Psoas muscle (tissue), 8 donors: ENCODE results near the gene AMOT. TPM values are rescaled to one million over a fixed set of nuclear protein-coding genes. Genes with fewer than 3 reads are reported as not detected.

Experiments used
- ATAC-seq, 4 donors: fragments of 200-7000 bp; cut with Tn5 transposase; one replicate each; pipeline ENCODE4 v1.9.1; 2020; ENCODE audit warnings: moderate library complexity in 3 of 4, mild to moderate bottlenecking in 2 of 4
- DNase-seq, 2 donors: peaks; one replicate each; pipeline ENCODE4 v3.0.0-alpha.2; 2020
- H3K27ac ChIP-seq: fragments of 200-600 bp; one replicate; pipeline ENCODE4 v1.8.0; 2022
- H3K27me3 ChIP-seq, 3 donors: fragments of 200-600 bp in 1 of 3; one replicate each; pipeline versions ENCODE4 v1.6.1 to v1.8.0; 2013 to 2022; ENCODE audit warnings: low read length in 2 of 3, mild to moderate bottlenecking in 2 of 3, moderate library complexity in 1 of 3; ENCODE audit not compliant: insufficient read depth in 3 of 3
- H3K36me3 ChIP-seq, 2 donors: fragments of 200-600 bp in 1 of 2; one replicate each; pipeline versions ENCODE4 v1.6.1 to v1.8.0; 2013 to 2022; ENCODE audit warnings: low read depth in 1 of 2, mild to moderate bottlenecking in 1 of 2, moderate library complexity in 1 of 2; ENCODE audit not compliant: insufficient read depth in 1 of 2
- H3K4me1 ChIP-seq: fragments of 200-600 bp; one replicate; pipeline ENCODE4 v1.8.0; 2022
- H3K4me3 ChIP-seq: fragments of 200-600 bp; one replicate; pipeline ENCODE4 v1.8.0; 2022; ENCODE audit warnings: mild to moderate bottlenecking
- H3K9me3 ChIP-seq: fragments of 200-600 bp; one replicate; pipeline ENCODE4 v1.8.0; 2022
- WGBS, 3 donors: extraction: QIAGEN DNeasy Blood & Tissue Kit; methylation state at CpG; one replicate each; pipeline versions ENCODE4 v1.1.6 to v1.1.7; 2013; 5-methylcytosine and 5-hydroxymethylcytosine counted together
- intact Hi-C, 2 donors: fragments of 100-400 bp; cut with DNase I; formaldehyde crosslinking; loops; one replicate each; pipeline versions ENCODE4 v1.11.0 to v1.14.2; 2022
- polyA plus RNA-seq, 3 donors: library from polyadenylated mRNA; stranded (reverse); fragments of 200-250 nt; gene quantifications; one replicate each; pipeline ENCODE4 v1.2.3, GENCODE V29; 2013
- total RNA-seq, 4 donors: library from RNA; stranded (reverse); fragmentation: NEBNext Ultra II Directional in 2 of 4; extraction: Animal tissue kit (Norgen Biotek cat#: 25700) in 2 of 4; gene quantifications; one replicate each; pipeline versions ENCODE4 v1.2.1 to v1.2.4, GENCODE V29; 2021 to 2023
- TF ChIP-seq, protein P1 (sequence below): fragments of 200-600 bp; IDR thresholded peaks from one replicate; pipeline ENCODE4 v1.8.0; 2022; ENCODE audit warnings: antibody characterized with exemption
- donor health status: healthy with polysubstance abuse.
- donor health status: DM: no; HTN: no; CAD: no; lungs with moderate emphysema.
- donor health status: Bipolar disorder and iron deficiency.
- donor health status: healthy.
- donor health status: DM: yes; HTN: yes; CAD: no.
- donor health status: DM: no; HTN: no; CAD: no.
- donor health status: DM: no; HTN: no; CAD: no.
- donor health status: DM: yes; HTN: yes; CAD: no.

AMOT gene
- total and polyA plus RNA-seq, 7 donors, result 2.5 to 148 (median 72.6) TPM

DNA sequence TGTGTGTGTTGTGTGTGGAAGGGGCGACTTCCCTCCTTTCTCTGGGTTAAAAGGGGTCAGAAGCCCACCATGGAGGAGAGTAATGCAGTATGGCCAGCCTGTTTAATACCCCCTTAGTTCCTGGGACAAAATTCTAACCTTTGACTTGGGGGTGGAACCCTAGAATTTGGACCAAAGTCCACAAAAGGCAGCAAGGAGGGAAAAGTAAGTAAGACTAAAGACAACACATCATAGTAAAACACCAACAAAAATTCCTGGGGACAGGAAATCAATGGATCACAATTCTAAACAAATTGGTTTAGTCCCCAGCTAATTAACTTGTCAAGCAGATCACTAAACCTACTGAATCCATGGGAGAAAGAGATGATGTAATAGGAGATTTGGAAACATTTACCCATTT, 3.1 kb downstream of the AMOT start:
- TF ChIP-seq, protein P1, sequence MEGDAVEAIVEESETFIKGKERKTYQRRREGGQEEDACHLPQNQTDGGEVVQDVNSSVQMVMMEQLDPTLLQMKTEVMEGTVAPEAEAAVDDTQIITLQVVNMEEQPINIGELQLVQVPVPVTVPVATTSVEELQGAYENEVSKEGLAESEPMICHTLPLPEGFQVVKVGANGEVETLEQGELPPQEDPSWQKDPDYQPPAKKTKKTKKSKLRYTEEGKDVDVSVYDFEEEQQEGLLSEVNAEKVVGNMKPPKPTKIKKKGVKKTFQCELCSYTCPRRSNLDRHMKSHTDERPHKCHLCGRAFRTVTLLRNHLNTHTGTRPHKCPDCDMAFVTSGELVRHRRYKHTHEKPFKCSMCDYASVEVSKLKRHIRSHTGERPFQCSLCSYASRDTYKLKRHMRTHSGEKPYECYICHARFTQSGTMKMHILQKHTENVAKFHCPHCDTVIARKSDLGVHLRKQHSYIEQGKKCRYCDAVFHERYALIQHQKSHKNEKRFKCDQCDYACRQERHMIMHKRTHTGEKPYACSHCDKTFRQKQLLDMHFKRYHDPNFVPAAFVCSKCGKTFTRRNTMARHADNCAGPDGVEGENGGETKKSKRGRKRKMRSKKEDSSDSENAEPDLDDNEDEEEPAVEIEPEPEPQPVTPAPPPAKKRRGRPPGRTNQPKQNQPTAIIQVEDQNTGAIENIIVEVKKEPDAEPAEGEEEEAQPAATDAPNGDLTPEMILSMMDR, result no peak
- peaks cover 6% of the 10 kb centered on the region for H3K4me1 ChIP-seq
- H3K9me3 ChIP-seq, result no peaks in the 10 kb centered on the region
- DNase-seq (no peak), ATAC-seq (no peak)
- peak overlapping the region; percentile 70 for H3K27ac ChIP-seq
- intact Hi-C loops, result no loop called here
- H3K27me3 ChIP-seq, result peaks cover 0 to 25% (median 0%) of the 10 kb centered on the region in 3 donors
- no peaks in the 10 kb centered on the region for H3K36me3 ChIP-seq
- H3K4me3 ChIP-seq, result peak overlapping the region; percentile 71
- 76 to 100% (median 93%) methylated on average over 1 of the region's 1 CpG for WGBS, 3 donors

DNA sequence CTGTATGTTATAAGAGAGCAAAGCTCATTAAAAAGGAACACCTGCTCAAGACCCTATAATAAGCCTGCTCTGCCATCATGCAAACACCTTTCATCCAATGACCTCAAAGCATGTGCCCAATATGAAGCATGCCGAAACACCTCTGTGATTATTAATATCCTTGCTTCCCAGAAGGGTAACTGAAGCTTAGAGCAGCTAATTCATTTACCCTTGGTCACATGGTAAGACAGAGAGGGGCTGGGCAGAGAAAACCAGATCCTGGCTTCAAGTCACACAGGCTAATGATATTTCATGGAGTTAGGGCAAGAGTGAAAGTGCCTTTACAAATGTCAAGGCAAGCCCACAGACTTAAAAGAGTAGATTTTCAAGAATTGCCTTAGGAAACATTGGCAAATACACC, 5.6 kb downstream of the AMOT start:
- DNase-seq, result no peak
- Histone ChIP-seq H3K27ac (peak overlapping the region; percentile 70), H3K27me3 (peaks cover 0 to 18% (median 0%) of the 10 kb centered on the region in 3 donors), H3K4me3 (peak overlapping the region; percentile 4), H3K36me3 (no peaks in the 10 kb centered on the region), H3K9me3 (no peaks in the 10 kb centered on the region), H3K4me1 (peaks cover 18% of the 10 kb centered on the region)
- ATAC-seq, result peak; percentile 32 to 77 (median 69)
- WGBS, 3 donors, result 32 to 52% (median 33%) methylated on average over 1 of the region's 1 CpG
- intact Hi-C loops, result no loop called here
- TF ChIP-seq, protein P1, result no peak

DNA sequence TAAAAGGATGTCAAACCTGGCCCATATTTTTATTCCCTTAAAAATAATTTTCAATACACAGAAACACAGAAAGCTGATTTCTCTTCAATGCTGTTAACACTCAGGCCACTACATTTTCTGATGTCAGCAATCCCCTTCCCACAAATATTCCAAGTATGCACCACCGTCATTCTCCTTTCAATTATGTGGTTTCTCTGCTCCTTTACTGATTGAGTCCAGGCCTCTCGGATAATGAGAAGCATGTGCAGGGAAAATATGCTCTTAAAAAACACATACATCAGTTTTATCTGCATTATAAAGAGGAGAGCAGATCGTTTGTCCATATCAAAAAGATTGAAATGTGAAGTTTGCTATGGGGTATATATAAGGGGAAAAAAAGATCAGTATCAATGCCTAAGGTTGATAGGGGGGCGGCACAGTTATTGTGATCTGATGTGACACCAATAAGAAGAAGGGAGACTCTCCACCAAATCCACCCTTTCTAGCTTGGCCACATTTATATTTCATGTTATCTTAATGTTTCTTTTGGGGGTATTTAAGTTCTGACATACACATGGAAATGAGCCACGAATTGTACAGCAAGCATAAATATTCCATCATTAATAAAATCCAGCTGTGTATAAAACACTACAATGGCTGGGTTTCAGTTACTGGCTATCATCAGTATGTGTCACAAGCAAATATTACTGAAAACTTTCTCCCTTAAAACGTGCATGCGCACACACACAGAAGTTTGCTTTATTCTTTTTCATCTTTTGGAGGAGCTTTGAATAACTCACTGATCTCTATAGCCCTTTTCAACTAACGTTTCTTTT, 6.4 kb downstream of the AMOT start:
- intact Hi-C loops, result no loop called here
- H3K27me3 ChIP-seq, result peaks cover 0 to 15% (median 0%) of the 10 kb centered on the region in 3 donors
- H3K36me3 ChIP-seq, result no peaks in the 10 kb centered on the region
- TF ChIP-seq, protein P1, result no peak
- DNase-seq (no peak), ATAC-seq (no peak)
- H3K27ac ChIP-seq, result peak overlapping the region; percentile 70
- no peaks in the 10 kb centered on the region for H3K9me3 ChIP-seq
- H3K4me1 ChIP-seq, result peaks cover 18% of the 10 kb centered on the region
- H3K4me3 ChIP-seq, result peak overlapping the region; percentile 31
- WGBS, 3 donors, result 43 to 55% (median 47%) methylated on average over 8 of the region's 8 CpGs

DNA sequence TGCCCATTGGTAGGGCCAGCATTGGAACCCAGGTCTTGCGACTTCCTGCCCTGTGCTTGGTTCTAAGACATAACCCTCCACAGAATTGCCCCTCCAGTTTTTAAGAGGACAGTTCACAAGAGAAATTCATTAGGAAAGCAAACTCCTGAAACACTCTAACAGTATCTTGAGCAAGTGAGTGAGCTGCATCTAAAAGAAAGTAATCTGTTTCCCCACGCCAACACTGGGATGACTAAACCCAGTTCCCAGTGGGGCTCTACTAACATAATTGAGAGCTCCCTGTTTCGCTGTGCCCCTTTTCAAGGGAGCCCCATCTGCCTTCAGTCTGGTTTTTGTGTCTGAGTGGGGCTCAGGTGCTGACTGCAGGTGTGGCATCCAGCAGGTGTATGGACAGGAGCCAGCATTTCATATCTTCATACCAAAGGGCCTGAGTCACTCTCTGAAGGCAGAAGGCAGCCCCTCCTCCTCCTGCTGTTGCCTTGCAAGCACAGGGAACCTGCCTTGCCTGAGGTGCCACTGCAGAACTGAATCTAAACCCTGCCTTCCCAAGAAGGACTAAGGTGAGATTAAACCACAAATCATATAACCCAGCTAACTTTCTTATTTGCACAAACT, 8.0 kb downstream of the AMOT start:
- DNase-seq, result no peak
- intact Hi-C loops, result no loop called here
- Histone ChIP-seq H3K4me1 (peaks cover 18% of the 10 kb centered on the region), H3K4me3 (no peak overlapping the region), H3K36me3 (no peaks in the 10 kb centered on the region), H3K27ac (peak overlapping the region; percentile 70), H3K27me3 (peaks cover 0 to 11% (median 0%) of the 10 kb centered on the region in 3 donors), H3K9me3 (no peaks in the 10 kb centered on the region)
- 46 to 77% (median 70%) methylated on average over 3 of the region's 3 CpGs for WGBS, 3 donors
- TF ChIP-seq, protein P1, result no peak
- ATAC-seq, result peak; percentile 40 to 75 (median 60)
